MM.1S (cell line): ENCODE measurements around the gene SLC18A3.

ENCODE experiments used
- EZH2 ChIP-seq: fragments of 300-600 bp; sonication (generic); optimal IDR thresholded peaks from 2 replicates; pipeline ENCODE3; 2017; ENCODE audit warnings: low read depth, mild to moderate bottlenecking, antibody characterized with exemption, low read length, mixed read lengths
- EZH2phosphoT487 ChIP-seq: fragments of 300-600 bp; sonication (generic); IDR thresholded peaks from 2 replicates; pipeline ENCODE4 v1.6.1; 2018; ENCODE audit warnings: antibody characterized with exemption, low read length
- TF ChIP-seq, protein P1 (sequence below): fragments of 300-600 bp; sonication (generic); IDR thresholded peaks from 2 replicates; pipeline ENCODE4 v1.5.1; 2016; ENCODE audit warnings: antibody characterized with exemption, low read length, mixed read lengths

DNA sequence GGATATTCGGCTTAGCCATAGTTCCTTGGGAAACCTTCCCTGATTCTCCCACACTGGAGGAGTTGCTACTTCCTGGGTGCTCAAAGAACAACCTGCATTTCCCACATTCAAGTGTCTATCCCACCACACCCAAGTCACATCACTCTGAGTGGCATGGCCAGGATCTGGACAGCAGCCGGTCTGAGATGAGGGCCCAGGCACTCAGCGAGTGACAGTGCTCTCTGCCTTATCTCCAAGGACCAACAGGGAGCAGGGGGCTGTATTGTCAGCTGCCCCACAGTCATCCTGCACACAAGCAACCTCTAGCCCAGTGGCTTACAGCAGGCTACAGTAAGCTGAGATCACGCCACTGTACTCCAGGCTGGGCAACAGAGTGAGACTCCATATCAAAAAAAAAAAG is 16.1 kb upstream of the SLC18A3 start:
- TF ChIP-seq, protein P1, sequence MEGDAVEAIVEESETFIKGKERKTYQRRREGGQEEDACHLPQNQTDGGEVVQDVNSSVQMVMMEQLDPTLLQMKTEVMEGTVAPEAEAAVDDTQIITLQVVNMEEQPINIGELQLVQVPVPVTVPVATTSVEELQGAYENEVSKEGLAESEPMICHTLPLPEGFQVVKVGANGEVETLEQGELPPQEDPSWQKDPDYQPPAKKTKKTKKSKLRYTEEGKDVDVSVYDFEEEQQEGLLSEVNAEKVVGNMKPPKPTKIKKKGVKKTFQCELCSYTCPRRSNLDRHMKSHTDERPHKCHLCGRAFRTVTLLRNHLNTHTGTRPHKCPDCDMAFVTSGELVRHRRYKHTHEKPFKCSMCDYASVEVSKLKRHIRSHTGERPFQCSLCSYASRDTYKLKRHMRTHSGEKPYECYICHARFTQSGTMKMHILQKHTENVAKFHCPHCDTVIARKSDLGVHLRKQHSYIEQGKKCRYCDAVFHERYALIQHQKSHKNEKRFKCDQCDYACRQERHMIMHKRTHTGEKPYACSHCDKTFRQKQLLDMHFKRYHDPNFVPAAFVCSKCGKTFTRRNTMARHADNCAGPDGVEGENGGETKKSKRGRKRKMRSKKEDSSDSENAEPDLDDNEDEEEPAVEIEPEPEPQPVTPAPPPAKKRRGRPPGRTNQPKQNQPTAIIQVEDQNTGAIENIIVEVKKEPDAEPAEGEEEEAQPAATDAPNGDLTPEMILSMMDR: no peak
- TF ChIP-seq EZH2: no peak
- no peak for TF ChIP-seq EZH2phosphoT487
